ENCODE measurements around the gene TMTC1.

DNA sequence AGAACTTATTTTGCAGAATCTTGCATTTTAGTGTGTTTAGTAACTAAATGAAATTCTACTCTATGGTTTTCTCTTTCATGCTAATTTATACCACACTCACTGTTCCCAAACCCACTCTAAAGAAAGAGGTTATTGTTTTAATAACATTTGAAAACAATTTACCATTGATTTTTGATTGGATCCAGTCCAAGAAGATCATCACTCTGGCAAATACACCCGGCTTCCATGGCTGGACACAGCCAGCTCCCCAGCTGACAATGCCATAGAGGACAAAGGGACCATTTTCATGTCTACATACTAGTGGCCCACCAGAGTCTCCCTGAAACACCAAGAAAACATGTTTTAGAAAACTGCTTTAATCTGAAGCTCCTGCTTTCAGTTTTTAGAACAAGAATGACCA, 328.7 kb downstream of the TMTC1 start:
- TF ChIP-seq, protein P1, sequence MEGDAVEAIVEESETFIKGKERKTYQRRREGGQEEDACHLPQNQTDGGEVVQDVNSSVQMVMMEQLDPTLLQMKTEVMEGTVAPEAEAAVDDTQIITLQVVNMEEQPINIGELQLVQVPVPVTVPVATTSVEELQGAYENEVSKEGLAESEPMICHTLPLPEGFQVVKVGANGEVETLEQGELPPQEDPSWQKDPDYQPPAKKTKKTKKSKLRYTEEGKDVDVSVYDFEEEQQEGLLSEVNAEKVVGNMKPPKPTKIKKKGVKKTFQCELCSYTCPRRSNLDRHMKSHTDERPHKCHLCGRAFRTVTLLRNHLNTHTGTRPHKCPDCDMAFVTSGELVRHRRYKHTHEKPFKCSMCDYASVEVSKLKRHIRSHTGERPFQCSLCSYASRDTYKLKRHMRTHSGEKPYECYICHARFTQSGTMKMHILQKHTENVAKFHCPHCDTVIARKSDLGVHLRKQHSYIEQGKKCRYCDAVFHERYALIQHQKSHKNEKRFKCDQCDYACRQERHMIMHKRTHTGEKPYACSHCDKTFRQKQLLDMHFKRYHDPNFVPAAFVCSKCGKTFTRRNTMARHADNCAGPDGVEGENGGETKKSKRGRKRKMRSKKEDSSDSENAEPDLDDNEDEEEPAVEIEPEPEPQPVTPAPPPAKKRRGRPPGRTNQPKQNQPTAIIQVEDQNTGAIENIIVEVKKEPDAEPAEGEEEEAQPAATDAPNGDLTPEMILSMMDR (optimal IDR thresholded peaks at IDR 0.05 in 1 of 3, IDR thresholded peaks at IDR 0.05 in 1 of 3, conservative IDR thresholded peaks at IDR 0.05 in 1 of 3; ENCODE audit: extremely low read depth in 1 of 3, insufficient read depth in 2 of 3, low read length in 3 of 3), result no peak
- no peak for TF ChIP-seq EZH2 (IDR thresholded peaks at IDR 0.05; ENCODE audit: low read length)
